SK-N-SH treated with all-trans-retinoic acid at 6 μM for 48 hours (cell line): ENCODE results near the gene MFSD6L.

ENCODE experiments used
- ARNTL ChIP-seq: fragments of 450-650 bp; formaldehyde crosslinking; IDR thresholded peaks from 2 replicates; pipeline ENCODE4 v1.5.0; 2020; ENCODE audit warnings: low read depth, mild to moderate bottlenecking, moderate library complexity, borderline replicate concordance
- CSDC2 ChIP-seq: fragments of 250-450 bp; sonication (Bioruptor Pico); IDR thresholded peaks from 2 replicates; pipeline ENCODE4 v1.5.0; 2020; ENCODE audit warnings: mild to moderate bottlenecking, moderate library complexity
- ESRRG ChIP-seq: fragments of 250-450 bp; sonication (Bioruptor Pico); IDR thresholded peaks from 2 replicates; pipeline ENCODE4 v1.6.1; 2021; ENCODE audit warnings: mild to moderate bottlenecking
- ISL1 ChIP-seq: fragments of 250-450 bp; sonication (Bioruptor Pico); IDR thresholded peaks from 2 replicates; pipeline ENCODE4 v2.1.2; 2022; ENCODE audit warnings: mild to moderate bottlenecking, moderate library complexity
- POU6F1 ChIP-seq: fragments of 250-450 bp; sonication (Bioruptor Pico); IDR thresholded peaks from 2 replicates; pipeline ENCODE4 v1.8.0; 2021; ENCODE audit warnings: low read depth, mild to moderate bottlenecking, moderate library complexity, borderline replicate concordance
- RARB ChIP-seq: fragments of 250-450 bp; sonication (Bioruptor Pico); IDR thresholded peaks from 2 replicates; pipeline ENCODE4 v1.8.0; 2021; ENCODE audit warnings: mild to moderate bottlenecking, moderate library complexity
- TSHZ2 ChIP-seq: fragments of 250-450 bp; sonication (Bioruptor Pico); IDR thresholded peaks from 2 replicates; pipeline ENCODE4 v1.5.0; 2020; ENCODE audit warnings: mild to moderate bottlenecking, moderate library complexity
- ZFP3 ChIP-seq: fragments of 250-450 bp; sonication (Bioruptor Pico); IDR thresholded peaks from 2 replicates; pipeline ENCODE4 v1.5.0; 2020; ENCODE audit warnings: mild to moderate bottlenecking, moderate library complexity
- ZFP30 ChIP-seq: fragments of 450-650 bp; formaldehyde crosslinking; IDR thresholded peaks from 2 replicates; pipeline ENCODE4 v1.5.0; 2022; ENCODE audit warnings: mild to moderate bottlenecking, moderate library complexity
- ZNF565 ChIP-seq: fragments of 450-650 bp; formaldehyde crosslinking; conservative IDR thresholded peaks from 2 replicates; pipeline ENCODE4 v1.5.0; 2020; ENCODE audit warnings: low read depth, mild to moderate bottlenecking, moderate library complexity
- ZNF8 ChIP-seq: fragments of 450-650 bp; formaldehyde crosslinking; IDR thresholded peaks from 2 replicates; pipeline ENCODE4 v1.5.0; 2020; ENCODE audit warnings: mild to moderate bottlenecking, moderate library complexity

DNA sequence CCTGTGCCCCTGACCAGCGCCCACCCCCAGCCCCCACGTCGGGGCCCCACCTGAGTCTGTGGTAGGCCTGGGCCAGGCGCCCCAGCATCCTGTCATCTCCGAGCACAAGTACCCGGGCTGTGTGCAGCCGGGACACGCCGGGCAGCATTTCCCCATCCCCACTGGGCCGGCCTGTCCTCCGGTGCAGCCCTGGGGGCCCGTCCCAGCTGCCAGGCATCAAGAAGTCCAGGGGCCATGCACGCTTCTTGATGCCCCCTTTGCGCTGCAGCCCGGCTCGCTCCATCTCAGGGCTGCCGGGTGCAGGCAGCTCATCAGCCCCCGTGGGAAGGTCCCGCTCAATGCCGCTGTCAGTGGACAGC, 29.3 kb upstream of the MFSD6L start:
- TF ChIP-seq ARNTL (CRISPR knock-in tag): no peak
- TF ChIP-seq TSHZ2 (CRISPR knock-in tag): no peak
- TF ChIP-seq RARB (CRISPR knock-in tag): no peak
- no peak for TF ChIP-seq ISL1
- TF ChIP-seq ZFP30 (CRISPR knock-in tag): no peak
- TF ChIP-seq POU6F1 (CRISPR knock-in tag): no peak
- no peak for TF ChIP-seq ZNF8 (CRISPR knock-in tag)
- TF ChIP-seq ZFP3 (CRISPR knock-in tag): no peak
- no peak for TF ChIP-seq ZNF565 (CRISPR knock-in tag)
- TF ChIP-seq ESRRG (CRISPR knock-in tag): no peak
- no peak for TF ChIP-seq CSDC2 (CRISPR knock-in tag)
